Nucleus accumbens (tissue), 56 donors: Measurements from ENCODE around the gene SFXN5.
"Not testable (repeated sequence)": the region's sequence is repeated elsewhere in the genome, so short reads cannot be mapped to it uniquely, and the experiment has no call there.

Experiments used
- DNase-seq, 56 donors: peaks; one replicate each; lab custom pipeline; 2025; lab: John Stamatoyannopoulos, UW

Gene SFXN5

DNA sequence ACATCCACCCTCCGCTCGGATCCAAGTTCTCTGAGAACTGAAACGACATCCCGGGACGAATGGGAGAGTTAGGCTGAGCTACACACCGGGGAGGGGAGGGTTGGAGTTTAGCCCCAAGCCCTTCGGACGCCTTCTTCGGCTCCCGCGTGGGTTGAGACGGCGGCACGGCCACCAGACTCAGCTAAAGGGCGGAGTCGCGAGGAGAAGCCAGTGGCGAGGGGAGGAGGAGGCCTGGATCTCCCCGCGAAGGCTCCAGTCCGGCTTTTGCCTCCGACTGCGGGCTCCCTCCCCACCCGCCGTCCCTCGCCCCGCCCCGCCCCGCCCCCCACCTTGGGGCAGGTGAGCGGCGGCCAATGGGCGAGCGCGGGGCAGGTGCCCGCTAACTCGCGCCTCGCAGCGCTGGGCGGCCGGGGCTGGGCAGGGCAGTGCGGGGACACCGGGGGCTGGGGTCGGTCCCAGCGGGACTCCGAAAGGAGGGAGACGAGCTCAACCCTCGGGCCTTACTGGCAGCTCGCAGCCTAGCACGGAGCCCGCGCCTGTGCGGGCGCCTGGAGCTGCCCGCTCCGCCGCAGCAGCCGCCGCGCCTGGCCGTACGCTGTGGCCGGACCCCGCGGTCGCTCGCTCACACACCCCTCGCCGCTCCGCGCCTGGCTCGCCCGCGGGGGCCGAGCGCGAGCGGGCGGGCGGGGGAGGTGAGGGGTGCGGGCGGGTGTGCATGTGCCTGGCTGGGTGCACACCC is 154.2 kb downstream of the SFXN5 start, which contains the start of gene EMX1:
Gene EMX1 (plus strand): TSS at position 382 of the 739 bp plus-strand sequence. CDS start 334 bp downstream, at position 716.
- no peak for DNase-seq

DNA sequence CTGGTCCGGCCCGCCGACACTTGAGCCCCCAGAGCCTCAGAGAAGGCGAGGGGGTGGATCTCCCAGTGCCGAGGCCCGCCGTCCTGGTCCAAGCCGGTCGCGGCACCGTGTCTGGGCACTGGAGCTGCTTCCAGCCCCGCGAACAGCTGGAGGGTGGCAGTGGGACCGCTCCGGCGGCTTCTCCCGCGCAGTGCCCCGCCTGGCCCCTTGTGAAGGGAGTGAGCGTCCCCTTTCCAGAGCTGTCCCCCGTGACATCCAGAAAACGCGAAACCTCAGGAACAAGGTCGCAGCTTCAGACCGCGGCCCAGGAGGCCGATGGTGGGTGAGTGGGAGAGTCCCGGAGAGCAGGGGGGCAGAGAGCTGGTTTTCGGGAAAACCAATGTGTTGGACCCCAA is 154.8 kb downstream of the SFXN5 start:
- no peak for DNase-seq

DNA sequence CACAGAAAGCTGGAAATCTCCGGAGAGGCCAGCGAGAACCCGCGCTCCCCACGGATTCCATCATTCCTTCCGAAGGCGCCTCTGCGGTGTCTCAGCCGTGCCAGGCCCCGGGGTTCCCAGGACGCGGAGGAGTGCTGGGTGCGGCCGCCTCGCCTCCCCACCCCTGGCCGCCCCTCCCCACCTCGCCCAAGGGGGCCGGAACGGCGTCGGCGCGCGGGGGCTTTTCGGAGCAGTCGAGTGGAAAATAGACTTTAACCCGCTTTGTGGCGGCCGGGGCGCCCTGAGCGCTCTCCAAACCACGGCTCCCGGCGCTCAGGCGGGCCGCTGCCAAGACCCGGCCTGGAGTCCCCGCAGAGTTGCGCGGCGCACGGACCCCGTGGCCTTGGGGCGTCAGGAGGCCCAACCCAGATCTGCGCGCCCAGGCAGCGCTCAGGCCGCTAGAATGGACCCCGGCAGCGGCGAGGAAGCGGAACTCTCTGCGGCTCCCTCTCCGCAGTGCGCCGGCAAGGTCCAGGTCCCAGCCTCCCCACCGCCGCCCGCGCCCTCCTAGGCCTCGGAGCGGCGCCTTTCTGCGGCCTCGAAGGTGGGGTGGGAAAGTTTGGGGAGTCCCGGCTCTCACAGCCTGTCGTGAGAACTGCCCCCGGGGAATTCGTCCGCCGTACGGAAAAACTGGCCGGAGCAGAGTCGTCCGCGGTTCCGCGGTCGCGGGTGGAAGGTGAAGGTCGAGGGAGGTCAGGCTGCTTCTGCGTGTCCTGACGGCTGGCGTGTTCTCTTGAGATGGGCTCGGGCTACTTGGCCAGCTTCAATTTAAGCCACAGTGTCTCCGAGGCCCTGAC is 155.4 kb downstream of the SFXN5 start:
- no peak for DNase-seq

GRCh38 chr2:72915320-72915906 is 156.1 kb downstream of the SFXN5 start:
- DNase-seq, result no peak

DNA sequence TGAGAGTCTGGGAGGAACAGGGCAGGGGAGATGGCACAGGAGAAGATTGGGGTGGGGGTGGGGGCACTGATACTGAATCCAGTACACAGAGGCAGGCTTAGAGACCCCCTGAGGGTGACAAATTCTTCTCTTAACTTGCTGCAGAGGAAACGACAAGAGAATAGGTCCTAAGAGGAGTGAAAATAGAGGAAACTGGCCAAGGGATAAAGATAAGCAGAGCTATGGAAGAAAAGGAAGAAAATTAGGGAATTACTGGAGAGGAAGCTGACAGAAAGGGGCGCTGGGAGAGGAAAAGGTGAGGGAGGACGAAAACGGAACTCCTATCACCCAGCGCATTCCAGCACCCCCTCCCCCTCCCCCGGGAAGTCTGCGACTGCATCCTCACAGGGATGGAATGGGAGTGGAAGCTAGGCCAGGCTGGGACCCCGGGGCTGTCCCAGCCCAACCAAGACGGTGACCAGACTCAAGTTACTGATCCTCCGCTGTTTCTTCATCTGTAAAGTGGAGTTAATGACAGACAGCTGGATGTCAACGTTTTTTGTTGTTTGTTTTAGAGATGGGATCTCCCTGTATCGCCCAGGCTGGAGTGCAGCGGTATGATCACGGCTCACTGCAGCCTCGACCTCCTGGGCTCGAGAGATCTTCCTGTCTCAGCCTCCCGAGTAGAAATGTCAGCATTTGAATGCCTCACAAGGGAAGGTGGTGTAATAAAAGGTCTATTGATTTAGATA is 156.8 kb downstream of the SFXN5 start:
- DNase-seq, result no peak

GRCh38 chr2:72914206-72914559 is 157.3 kb downstream of the SFXN5 start:
- no peak for DNase-seq

DNA sequence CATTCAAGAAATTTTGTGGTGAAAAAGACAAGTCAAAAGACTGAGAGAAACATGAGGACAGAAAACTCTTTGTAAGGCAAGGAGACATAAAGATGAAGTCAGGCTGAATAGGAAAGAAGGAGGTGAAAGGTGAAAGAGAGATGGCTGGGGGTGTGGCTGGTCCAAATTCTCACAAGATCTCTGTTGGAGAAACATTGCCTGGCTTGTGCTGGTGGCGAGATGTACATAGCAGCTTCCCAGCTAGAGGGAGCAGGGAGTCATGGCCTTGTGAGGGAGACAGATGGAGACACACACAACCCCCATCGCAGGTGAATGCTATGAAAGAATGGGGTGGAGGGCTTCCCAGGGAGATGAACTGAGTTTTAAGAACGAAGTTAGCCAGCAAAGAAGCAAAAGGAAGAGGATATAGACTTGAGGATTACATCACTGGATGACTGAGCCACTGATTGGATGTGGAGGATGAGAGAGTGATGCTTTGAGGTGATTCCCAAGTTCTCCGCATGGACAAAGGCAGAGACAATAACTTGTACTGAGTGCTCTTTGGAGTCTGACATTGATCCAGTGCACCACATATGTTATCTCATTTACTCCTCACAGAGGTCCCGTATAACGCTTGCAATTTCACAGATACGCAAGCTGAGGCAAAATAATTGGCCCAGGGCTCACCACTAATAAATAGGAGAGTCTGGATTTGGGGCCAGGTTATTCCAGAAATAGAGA is 157.9 kb downstream of the SFXN5 start:
- no peak for DNase-seq

GRCh38 chr2:72911256-72911655 is 160.3 kb downstream of the SFXN5 start:
- DNase-seq, result no peak

GRCh38 chr2:72908741-72909140 is 162.8 kb downstream of the SFXN5 start:
- no peak for DNase-seq

DNA sequence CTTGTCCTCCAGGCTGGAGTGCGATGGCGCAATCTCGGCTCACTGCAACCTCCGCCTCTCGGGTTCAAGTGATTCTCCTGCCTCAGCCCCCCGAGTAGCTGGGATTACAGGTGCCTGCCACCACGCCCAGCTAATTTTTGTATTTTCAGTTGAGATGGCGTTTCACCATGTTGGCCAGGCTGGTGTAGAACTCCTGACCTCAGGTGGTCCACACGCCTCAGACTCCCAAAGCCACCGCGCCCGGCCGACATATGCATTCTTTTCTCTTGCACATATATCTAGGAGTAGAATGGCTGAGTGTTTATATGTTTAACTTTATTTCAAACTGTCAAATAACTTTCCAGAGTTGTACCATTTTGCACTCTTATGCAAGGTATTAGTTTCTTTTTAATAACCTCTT is 164.1 kb downstream of the SFXN5 start:
- not testable (repeated sequence) for DNase-seq

DNA sequence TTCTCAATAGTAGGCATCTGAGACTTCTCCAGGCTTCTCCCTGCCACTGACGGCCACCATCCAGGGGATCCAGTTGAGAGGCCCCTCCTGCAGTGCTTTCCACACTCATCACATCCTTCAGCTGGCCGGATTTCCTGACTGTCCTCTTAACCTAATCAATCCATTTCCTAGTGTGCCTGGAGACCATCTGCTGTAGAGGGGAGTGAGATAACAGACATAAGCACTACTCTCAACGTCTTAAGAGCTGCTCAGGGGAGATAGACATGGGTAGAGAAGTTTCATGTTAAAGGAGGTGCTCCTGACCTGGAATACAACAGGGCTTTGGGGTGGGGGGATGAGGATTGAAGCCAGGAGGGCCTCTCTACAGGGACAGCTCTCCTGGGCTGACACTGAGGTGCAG is 170.1 kb downstream of the SFXN5 start:
- DNase-seq, result no peak

- no peak for DNase-seq
These were observed 171.2 kb downstream of the SFXN5 start for GRCh38 chr2:72900191-72900825.

GRCh38 chr2:72898585-72898906 is 173.0 kb downstream of the SFXN5 start:
- DNase-seq, result no peak

- DNase-seq, result no peak
These were observed 173.5 kb downstream of the SFXN5 start for GRCh38 chr2:72897785-72898584.

DNA sequence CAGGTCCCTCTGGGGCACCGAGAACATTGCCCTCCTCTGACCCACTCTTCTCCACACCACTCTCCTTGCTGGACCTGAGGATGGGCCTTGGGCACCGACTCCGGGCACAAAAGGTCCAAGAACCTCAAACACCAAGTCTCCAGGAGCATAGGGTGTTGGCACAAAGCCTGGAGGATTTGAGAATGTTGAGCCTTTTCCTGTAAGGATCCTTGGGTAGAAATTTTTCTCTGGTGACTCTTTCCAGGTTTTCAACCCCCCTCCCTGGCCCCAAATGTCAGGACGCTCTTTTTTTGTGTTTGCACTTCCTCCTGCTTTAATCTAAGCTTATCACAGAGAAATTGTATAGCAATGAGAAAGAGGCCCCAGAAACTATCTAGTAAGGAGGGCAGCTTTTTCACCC is 175.1 kb downstream of the SFXN5 start:
- no peak for DNase-seq

- peak in 7 of 56 donors; percentile 11 to 24 (median 16) for DNase-seq
These were observed 175.7 kb downstream of the SFXN5 start for GRCh38 chr2:72895759-72896281.

- DNase-seq, result no peak
These were observed 176.4 kb downstream of the SFXN5 start for GRCh38 chr2:72895154-72895553.

DNA sequence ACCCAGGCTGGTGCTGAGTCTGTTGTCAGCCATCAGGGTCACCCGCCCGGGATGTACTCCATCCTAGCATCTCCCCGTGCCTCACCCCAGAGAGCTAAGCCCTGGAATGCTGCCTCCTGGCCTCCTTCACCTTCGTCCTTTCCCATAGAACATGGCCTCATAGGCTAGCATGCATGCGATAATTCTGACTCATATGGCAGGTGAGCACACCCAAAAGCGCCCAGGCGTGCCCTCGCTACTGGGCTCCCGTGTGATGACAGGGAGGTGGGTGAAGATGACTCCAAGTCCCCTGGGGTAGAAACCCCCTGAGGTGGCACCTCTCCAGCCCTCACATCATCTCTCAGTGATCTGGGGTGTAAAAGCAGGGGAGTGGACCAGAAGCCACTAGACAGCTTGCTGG is 177.0 kb downstream of the SFXN5 start:
- no peak for DNase-seq
